ENCODE measurements around the gene SDK1. TPM values are rescaled to one million over a fixed set of nuclear protein-coding genes. Genes with fewer than 3 reads are reported as not detected.
"Not testable (repeated sequence)": the region's sequence is repeated elsewhere in the genome, so short reads cannot be mapped to it uniquely, and the experiment has no call there.

SDK1 gene
- total RNA-seq, 1 donor from 2014 or later = 225 TPM

- DNase-seq = no peak
- Mint-ChIP-seq H3K36me3 (ENCODE audit: unreplicated experiment) (peaks cover 25% of the 10 kb centered on the region), H3K4me3 (ENCODE audit: unreplicated experiment) (peak overlapping the region; percentile 12), H3K9me3 (ENCODE audit: unreplicated experiment) (peaks cover 18% of the 10 kb centered on the region), H3K27me3 (ENCODE audit: unreplicated experiment) (peaks cover 13% of the 10 kb centered on the region), H3K4me1 (ENCODE audit: low read depth, unreplicated experiment) (peaks cover 32% of the 10 kb centered on the region), H3K27ac (ENCODE audit: unreplicated experiment) (peak overlapping the region; percentile 23)
- TF ChIP-seq, protein P1, sequence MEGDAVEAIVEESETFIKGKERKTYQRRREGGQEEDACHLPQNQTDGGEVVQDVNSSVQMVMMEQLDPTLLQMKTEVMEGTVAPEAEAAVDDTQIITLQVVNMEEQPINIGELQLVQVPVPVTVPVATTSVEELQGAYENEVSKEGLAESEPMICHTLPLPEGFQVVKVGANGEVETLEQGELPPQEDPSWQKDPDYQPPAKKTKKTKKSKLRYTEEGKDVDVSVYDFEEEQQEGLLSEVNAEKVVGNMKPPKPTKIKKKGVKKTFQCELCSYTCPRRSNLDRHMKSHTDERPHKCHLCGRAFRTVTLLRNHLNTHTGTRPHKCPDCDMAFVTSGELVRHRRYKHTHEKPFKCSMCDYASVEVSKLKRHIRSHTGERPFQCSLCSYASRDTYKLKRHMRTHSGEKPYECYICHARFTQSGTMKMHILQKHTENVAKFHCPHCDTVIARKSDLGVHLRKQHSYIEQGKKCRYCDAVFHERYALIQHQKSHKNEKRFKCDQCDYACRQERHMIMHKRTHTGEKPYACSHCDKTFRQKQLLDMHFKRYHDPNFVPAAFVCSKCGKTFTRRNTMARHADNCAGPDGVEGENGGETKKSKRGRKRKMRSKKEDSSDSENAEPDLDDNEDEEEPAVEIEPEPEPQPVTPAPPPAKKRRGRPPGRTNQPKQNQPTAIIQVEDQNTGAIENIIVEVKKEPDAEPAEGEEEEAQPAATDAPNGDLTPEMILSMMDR (IDR thresholded peaks at IDR 0.05; ENCODE audit: partially characterized antibody, unreplicated experiment) = no peak
Measured at GRCh38 chr7:3573151-3573550, 272.1 kb downstream of the SDK1 start.

DNA sequence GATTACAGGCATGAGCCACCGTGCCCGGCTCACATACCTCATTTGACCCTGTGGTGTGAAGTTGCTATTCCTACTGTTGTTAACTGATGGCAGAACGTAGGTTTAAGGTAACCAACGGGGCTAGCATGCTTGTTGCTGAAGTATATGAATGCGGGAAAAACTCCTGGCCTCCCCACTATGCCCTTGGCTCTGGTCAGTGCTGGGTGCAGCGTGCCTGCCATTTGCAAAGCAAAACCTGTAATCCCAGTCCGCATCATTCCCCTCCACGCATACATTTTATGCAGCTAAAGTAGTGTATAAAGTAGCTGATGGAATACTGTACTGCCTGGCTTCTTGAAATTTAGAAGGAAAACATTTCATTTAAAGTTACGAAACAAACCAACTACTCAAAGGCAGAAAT is 273.3 kb downstream of the SDK1 start:
- DNase-seq = no peak
- no peak overlapping the region for H3K4me3 Mint-ChIP-seq (ENCODE audit: unreplicated experiment)
- TF ChIP-seq, protein P1 (IDR thresholded peaks at IDR 0.05; ENCODE audit: partially characterized antibody, unreplicated experiment) = no peak
- H3K27me3 Mint-ChIP-seq (ENCODE audit: unreplicated experiment) = peaks cover 13% of the 10 kb centered on the region
- no peak overlapping the region for H3K27ac Mint-ChIP-seq (ENCODE audit: unreplicated experiment)
- H3K36me3 Mint-ChIP-seq (ENCODE audit: unreplicated experiment) = peaks cover 36% of the 10 kb centered on the region
- H3K9me3 Mint-ChIP-seq (ENCODE audit: unreplicated experiment) = peaks cover 18% of the 10 kb centered on the region
- peaks cover 25% of the 10 kb centered on the region for H3K4me1 Mint-ChIP-seq (ENCODE audit: low read depth, unreplicated experiment)

GRCh38 chr7:3575753-3576531 is 274.9 kb downstream of the SDK1 start:
- Mint-ChIP-seq H3K9me3 (ENCODE audit: unreplicated experiment) (peaks cover 23% of the 10 kb centered on the region), H3K4me3 (ENCODE audit: unreplicated experiment) (no peak overlapping the region), H3K36me3 (ENCODE audit: unreplicated experiment) (peaks cover 46% of the 10 kb centered on the region), H3K27ac (ENCODE audit: unreplicated experiment) (no peak overlapping the region), H3K4me1 (ENCODE audit: low read depth, unreplicated experiment) (peaks cover 15% of the 10 kb centered on the region), H3K27me3 (ENCODE audit: unreplicated experiment) (peaks cover 13% of the 10 kb centered on the region)
- TF ChIP-seq, protein P1 (IDR thresholded peaks at IDR 0.05; ENCODE audit: partially characterized antibody, unreplicated experiment) = no peak
- DNase-seq = no peak

- TF ChIP-seq, protein P1 (IDR thresholded peaks at IDR 0.05; ENCODE audit: partially characterized antibody, unreplicated experiment) = no peak
- peaks cover 21% of the 10 kb centered on the region for H3K9me3 Mint-ChIP-seq (ENCODE audit: unreplicated experiment)
Measured at GRCh38 chr7:3578399-3578798, 277.3 kb downstream of the SDK1 start.

GRCh38 chr7:3579638-3580219 is 278.7 kb downstream of the SDK1 start:
- no peak overlapping the region for H3K4me3 Mint-ChIP-seq (ENCODE audit: unreplicated experiment)
- DNase-seq = no peak
- peaks cover 22% of the 10 kb centered on the region for H3K9me3 Mint-ChIP-seq (ENCODE audit: unreplicated experiment)
- peaks cover 51% of the 10 kb centered on the region for H3K36me3 Mint-ChIP-seq (ENCODE audit: unreplicated experiment)
- TF ChIP-seq, protein P1 (IDR thresholded peaks at IDR 0.05; ENCODE audit: partially characterized antibody, unreplicated experiment) = no peak
- no peak overlapping the region for H3K27ac Mint-ChIP-seq (ENCODE audit: unreplicated experiment)
- H3K27me3 Mint-ChIP-seq (ENCODE audit: unreplicated experiment) = peaks cover 10% of the 10 kb centered on the region
- no peaks in the 10 kb centered on the region for H3K4me1 Mint-ChIP-seq (ENCODE audit: low read depth, unreplicated experiment)

More at GRCh38 chr7:3578399-3578798, 277.3 kb downstream of the SDK1 start:
- H3K36me3 Mint-ChIP-seq (ENCODE audit: unreplicated experiment) = peaks cover 51% of the 10 kb centered on the region
- H3K4me3 Mint-ChIP-seq (ENCODE audit: unreplicated experiment) = no peak overlapping the region
- H3K27me3 Mint-ChIP-seq (ENCODE audit: unreplicated experiment) = peaks cover 10% of the 10 kb centered on the region
- no peak overlapping the region for H3K27ac Mint-ChIP-seq (ENCODE audit: unreplicated experiment)
- peaks cover 6% of the 10 kb centered on the region for H3K4me1 Mint-ChIP-seq (ENCODE audit: low read depth, unreplicated experiment)
- DNase-seq = peak; percentile 34

- Mint-ChIP-seq H3K36me3 (ENCODE audit: unreplicated experiment) (peaks cover 36% of the 10 kb centered on the region), H3K9me3 (ENCODE audit: unreplicated experiment) (peaks cover 18% of the 10 kb centered on the region)
- H3K27ac Mint-ChIP-seq (ENCODE audit: unreplicated experiment); DNase-seq; H3K4me1 Mint-ChIP-seq (ENCODE audit: low read depth, unreplicated experiment); H3K27me3 Mint-ChIP-seq (ENCODE audit: unreplicated experiment); H3K4me3 Mint-ChIP-seq (ENCODE audit: unreplicated experiment): not testable (repeated sequence)
Measured at GRCh38 chr7:3582145-3582544, 281.1 kb downstream of the SDK1 start.
